Left forelimb (tissue), 1 donor: ENCODE data around the gene BBX.

Experiments used
- DNase-seq: peaks from one replicate; pipeline ENCODE4 v3.0.0-alpha.2; 2018; ENCODE audit warnings: low spot score

Gene BBX

DNA sequence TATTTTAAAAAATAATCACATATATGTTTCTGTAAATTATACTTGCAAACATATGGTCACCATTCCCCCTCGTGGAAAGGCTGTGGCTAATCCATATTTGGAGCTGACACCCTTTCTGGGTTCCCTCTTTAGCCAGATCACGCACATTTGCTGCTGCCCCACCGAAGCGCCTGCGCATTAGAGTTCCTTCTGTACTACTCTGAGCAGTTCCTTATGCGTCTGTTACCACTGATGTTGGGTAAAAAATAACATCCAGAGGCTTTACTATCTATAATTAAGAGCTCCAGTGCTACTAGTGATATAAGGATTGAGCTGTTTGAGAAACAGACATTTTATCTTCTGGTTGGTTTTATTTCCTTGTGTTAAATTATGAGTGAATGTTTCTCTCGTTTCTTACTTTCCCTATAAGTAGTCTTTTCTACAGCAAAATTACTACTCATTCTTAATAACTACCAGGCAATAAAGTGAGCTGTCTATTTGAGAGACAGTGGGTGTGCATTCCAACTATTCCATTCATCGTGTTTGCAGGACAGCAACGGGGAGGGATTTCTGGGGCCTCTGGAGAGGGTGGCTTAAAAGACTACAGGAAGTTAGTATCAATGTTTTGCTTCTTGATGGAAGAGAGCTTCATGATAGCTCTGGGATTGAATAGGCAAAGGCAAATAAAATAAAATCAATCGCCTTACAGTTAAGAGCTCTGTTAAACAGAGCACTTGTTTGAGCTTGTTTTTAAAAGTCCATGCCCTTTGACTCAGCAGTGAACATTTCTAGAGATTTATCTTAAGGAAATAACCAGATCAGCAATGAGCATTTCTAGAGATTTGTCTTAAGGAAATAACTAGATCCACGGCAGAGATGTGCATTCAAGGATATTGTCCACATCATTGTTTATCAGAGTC, 322.9 kb downstream of the BBX start:
- no peak for DNase-seq

DNA sequence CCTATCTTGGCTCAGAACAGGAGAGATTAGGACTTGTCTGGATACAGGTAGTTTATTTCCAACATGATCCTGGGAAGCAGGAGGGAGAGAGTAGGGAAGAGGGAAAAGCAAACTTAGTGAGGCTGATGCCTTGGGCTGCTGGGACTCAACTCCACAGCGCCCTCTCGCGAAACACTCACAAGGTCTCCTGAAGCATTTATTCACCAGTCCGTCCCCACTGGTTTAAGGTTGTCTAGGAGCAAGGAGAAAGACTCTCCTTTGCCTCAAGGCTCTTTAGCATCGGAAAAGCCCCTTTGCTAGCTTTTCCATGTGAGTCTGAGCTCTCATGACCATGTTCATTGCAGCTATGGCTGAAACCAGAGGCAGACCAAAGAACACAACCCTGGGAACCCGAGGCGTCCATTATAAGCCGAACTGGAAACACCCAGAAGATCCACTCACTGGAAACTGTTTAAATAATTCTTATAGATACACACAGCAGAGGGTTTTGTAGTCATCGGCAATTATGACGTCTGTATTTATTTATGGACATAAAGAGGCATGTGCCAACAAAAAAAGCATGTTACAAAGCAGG, 323.6 kb downstream of the BBX start:
- no peak for DNase-seq

DNA sequence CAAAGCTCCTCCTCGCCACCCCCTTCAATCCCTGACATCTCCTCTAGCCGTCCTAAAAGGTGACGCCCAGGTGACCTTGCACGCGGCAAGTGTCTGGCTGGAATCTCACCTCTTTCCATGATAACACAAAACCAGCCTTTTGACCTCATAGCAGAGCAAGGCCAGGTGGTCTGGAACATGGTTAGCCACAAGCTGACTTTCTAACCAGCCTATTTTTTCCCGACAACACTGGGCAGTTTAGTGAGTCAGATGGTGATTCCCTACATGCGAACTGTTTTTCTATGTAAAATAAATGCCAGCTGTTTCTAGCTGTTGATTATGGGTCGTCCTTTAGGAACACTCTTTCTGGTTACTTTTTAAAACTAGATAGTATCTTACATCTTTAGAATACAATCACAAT, 325.0 kb downstream of the BBX start:
- no peak for DNase-seq

DNA sequence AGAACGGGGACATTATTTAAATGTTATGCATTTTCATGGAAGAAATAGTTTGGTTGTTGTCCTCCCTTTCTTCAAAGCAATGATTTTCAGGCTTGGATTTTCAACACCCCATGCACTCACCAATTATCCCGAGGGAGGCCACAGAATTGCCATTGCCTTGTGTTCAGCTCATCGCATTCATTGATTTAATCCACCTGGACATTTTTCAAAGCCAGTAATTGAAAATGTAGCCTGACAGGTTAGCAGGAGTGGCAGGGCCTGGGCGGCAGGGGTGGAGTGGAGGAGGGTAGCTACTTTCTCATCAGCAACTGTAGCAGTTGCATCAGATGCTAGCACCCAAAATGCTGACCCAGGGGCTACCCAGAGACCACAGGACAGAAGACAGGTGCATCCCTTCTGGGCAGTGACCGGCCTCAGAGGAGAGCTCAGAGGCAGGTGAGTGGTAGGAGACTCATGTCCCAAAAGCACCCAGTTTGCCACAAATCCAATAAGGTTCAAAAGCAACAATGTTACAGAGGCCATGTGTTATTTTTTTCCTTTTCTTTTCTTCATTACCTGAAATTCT, 325.7 kb downstream of the BBX start:
- no peak for DNase-seq

DNA sequence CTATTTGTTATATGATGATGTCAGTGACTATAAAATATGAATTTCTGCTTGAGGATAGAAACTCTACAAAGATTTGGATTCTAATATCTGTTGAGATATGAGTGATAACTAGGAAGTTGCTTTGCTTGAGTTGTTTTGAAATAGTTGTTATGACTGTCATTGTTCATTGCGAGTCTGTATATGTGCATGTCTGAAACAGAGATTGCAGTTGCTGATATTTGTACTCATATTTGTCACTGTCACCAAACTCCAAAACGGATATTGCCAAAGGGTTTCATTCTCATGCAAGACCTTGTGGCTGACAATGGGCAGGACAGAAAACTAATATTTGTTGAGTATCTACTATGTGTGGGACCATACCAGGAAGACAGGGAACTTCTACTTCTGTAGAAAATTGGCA, 327.9 kb downstream of the BBX start:
- DNase-seq: no peak

DNA sequence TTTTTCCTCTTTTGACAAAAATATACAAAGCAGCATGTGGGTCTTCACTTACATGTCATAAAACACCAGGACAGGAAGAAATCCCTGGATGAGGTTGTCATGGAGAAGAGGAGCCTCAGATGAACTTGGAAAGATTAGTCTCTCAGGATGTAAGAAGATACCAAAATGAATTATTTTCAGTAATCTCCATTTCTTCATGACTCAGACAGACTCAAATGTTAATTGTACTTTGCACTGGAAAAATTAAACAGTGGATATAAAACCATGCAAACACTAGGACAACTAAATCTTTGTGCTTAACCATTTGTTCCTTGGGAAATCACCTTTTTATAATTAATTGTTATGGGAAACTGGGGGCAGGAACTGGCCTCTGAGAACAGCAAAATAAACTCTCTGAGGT, 331.1 kb downstream of the BBX start:
- no peak for DNase-seq

DNA sequence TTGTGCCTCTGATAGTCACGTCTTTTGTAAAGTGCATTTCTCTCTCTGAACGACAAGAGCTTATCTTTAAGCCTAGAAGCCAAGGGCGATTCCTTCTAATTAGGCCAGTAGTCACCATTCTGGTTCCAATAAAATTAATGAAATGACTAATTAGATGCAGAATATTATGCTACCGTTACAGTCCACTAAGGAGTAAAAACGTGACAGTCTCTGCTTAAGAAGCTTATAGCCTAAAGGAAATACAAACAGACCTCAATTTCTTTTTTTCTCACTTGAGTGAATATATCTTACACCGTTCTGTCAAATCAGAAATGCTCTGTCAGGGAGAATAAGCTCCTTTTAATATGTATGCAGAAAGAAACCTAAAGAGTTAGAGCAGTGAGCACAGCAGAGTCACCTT, 332.0 kb downstream of the BBX start:
- no peak for DNase-seq

DNA sequence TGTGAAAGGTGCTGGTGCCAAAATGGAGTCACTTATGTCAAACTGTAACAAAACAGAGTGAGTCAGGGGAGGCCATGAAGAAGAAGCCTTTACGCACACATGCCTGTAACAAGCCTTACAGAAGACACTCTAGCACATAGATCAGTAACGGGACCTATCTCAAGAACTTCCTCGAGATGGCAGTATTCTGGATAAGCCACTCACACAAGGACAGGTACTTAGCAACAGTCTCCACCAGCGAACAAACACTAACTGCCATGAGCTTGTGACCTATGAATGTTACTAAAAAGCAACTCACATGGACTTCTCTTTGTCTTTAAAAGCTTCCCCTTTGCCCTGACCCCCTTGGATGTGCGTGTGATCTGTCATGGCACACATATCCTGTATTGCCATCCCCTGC, 332.9 kb downstream of the BBX start:
- no peak for DNase-seq

DNA sequence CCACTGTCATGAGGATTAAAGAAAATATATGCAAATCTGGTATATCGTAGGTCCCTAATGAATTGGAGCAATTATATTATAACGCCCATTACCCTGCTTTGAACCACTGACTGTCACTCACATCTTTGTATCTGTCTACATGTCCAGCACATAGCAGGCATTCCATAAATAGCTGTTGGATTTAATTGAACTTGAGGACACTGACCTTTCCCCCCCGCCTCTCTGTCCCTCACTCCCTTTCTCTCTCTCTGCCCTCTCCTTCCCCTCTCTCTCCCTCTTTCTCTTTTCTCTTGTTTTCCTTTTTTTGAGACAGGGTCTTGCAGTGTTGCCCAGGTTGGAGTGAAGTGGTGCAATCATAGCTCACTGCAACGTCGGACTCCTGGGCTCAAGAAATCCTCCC, 335.1 kb downstream of the BBX start:
- DNase-seq: no peak

DNA sequence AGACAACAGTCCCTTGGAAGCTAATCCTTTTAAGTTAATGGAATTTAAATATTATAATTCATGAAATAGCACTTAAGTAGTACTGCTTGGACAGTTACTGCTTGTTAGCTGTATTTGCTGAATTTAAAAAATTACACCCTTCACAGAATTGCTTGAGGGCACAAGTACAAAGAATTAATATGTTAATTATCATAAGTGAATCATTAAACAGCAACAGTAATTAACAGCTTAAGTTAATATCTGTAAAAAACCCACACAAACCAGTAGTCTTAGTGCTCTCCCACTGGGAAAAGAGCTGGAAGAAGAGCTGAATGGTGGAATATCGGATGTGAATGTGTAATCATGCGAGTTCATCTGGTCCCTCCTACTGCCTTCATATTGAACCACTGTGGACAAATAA, 336.1 kb downstream of the BBX start:
- DNase-seq: no peak
